K562 treated with DMSO at 1 percent for 4 hours (cell line): ENCODE data around the gene SLC2A9. TPM values are rescaled to one million over a fixed set of nuclear protein-coding genes. Genes with fewer than 3 reads are reported as not detected.

ENCODE experiments used
- total RNA-seq: library from RNA; unstranded; fragments of 300-600 nt; gene quantifications from 2 replicates; pipeline ENCODE4 v1.2.3, GENCODE V29; 2022; ENCODE audit not compliant: insufficient read depth

SLC2A9 gene
- total RNA-seq = 0.47 and 0.96 TPM in 2 replicates

GRCh38 chr4:10020871-10021652 is at the start of gene SLC2A9:
SLC2A9 (minus strand) TSS chr4:10021497; CDS start chr4:10021429, 68 bp downstream.

GRCh38 chr4:9781343-9782135 is 239.8 kb downstream of the SLC2A9 start, which contains the start of gene DRD5:
DRD5 (plus strand) TSS chr4:9781634; CDS start chr4:9782030, 396 bp downstream.

Other genes starting within 250 kb of the SLC2A9 start
- not detected in 2 replicates for gene DRD5, start 239.9 kb downstream of the SLC2A9 start, total RNA-seq
- gene WDR1, start 95.3 kb upstream of the SLC2A9 start, total RNA-seq = 151 and 166 TPM in 2 replicates